HFF-Myc (cell line): ENCODE data around the gene CHAF1B.

Experiments
- DNase-seq: peaks from one replicate; pipeline ENCODE4 v3.0.0-alpha.2; 2011; ENCODE audit warnings: low read depth; ENCODE audit errors: extremely low read depth
- H3K4me3 ChIP-seq: replicated peaks from 2 replicates; pipeline ENCODE4 v1.5.1; 2011; ENCODE audit warnings: low read depth, mild to moderate bottlenecking, control low read depth, low read length
- CTCF ChIP-seq: IDR thresholded peaks from 2 replicates; pipeline ENCODE4 v1.5.1; 2012; ENCODE audit warnings: mild to moderate bottlenecking, low read depth, low read length, control low read depth; ENCODE audit errors: missing control alignments

CHAF1B gene

GRCh38 chr21:36349315-36349714 is 35.9 kb upstream of the CHAF1B start:
- H3K4me3 ChIP-seq: no peak overlapping the region
- TF ChIP-seq CTCF: no peak

GRCh38 chr21:36350282-36350910 is 34.8 kb upstream of the CHAF1B start:
- DNase-seq: no peak
- no peak for TF ChIP-seq CTCF

More at GRCh38 chr21:36349315-36349714, 35.9 kb upstream of the CHAF1B start:
- no peak for DNase-seq

GRCh38 chr21:36354918-36355680 is 30.1 kb upstream of the CHAF1B start:
- no peak for DNase-seq
- no peak overlapping the region for H3K4me3 ChIP-seq
- TF ChIP-seq CTCF: no peak

More at GRCh38 chr21:36350282-36350910, 34.8 kb upstream of the CHAF1B start:
- no peak overlapping the region for H3K4me3 ChIP-seq

GRCh38 chr21:36355868-36356267 is 29.3 kb upstream of the CHAF1B start:
- no peak overlapping the region for H3K4me3 ChIP-seq
- DNase-seq: no peak
- TF ChIP-seq CTCF: no peak

- DNase-seq: no peak
- TF ChIP-seq CTCF: no peak
- H3K4me3 ChIP-seq: no peak overlapping the region
Measured at GRCh38 chr21:36359185-36359584, 26.0 kb upstream of the CHAF1B start.

- DNase-seq: no peak
- no peak for TF ChIP-seq CTCF
- H3K4me3 ChIP-seq: no peak overlapping the region
Measured at GRCh38 chr21:36369064-36369685, 16.0 kb upstream of the CHAF1B start.
